GM12873 (cell line): ENCODE data around the gene SLC26A5.

Source experiments
- CTCF ChIP-seq: IDR thresholded peaks from 2 replicates; pipeline ENCODE4 v1.5.1; 2012; ENCODE audit warnings: low read depth, mild to moderate bottlenecking, moderate library complexity, low read length, control low read depth; ENCODE audit not compliant: insufficient read depth; ENCODE audit errors: missing control alignments

The SLC26A5 gene

DNA sequence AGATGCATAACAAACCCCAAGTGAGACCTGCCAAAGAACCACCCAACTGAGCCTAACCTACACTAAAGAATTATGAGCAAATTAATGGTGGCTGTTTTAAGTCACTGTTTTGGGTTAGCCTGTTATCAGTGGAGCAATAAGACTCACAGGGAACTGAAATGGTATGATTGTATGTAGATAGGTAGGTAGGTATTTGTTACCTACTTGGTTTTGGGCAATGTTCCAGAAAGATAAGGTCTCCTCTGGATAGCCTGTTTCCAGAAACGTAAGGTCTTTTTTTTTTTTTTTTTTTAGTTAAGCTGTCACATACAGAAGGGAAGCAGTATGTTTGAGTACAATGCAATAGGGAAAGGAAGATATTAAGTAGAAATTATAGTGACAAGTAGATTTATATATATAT, 50.9 kb downstream of the SLC26A5 start:
- TF ChIP-seq CTCF: no peak

DNA sequence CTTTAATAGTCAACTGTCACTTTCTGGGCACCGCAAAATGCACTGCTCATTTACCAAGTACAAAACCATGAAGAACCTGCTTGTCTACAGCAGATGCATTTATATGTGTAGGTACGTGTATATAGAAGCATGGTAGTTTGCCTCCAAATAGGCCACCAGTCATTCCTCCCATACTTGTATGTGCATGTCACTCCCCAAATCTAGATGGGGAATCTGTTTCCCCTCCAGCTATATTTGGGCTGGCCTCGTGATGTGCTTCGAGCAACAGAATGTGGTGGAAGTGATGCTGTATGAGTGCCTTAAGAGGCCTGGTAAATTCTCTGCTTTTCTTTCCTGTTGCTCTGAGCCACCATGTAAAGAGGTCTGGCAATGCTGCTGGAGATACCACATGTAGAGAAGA, 51.4 kb downstream of the SLC26A5 start:
- no peak for TF ChIP-seq CTCF

GRCh38 chr7:103391976-103392375, 54.0 kb downstream of the SLC26A5 start:
- no peak for TF ChIP-seq CTCF

- no peak for TF ChIP-seq CTCF
Observed at GRCh38 chr7:103391150-103391549, 54.9 kb downstream of the SLC26A5 start.

DNA sequence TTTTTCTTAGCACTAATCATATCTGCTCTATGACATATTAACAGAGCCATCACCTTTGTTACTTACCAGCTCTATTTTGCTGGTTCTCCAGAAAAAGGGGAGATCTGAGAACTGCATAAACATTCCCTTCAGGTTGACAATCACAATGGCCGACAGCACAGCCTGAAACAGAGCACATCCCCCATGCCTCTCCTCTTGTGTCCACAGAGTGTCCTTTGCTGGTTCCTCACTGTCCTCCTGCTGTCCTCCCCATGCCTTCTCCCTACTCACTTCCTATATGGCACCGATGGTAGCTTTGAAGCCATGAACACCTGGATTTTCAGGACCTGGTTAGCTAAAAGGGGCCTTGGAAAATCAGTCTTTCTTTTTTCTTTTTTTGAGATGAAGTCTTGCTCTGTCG, 56.7 kb downstream of the SLC26A5 start:
- no peak for TF ChIP-seq CTCF

GRCh38 chr7:103388469-103389140, 57.4 kb downstream of the SLC26A5 start:
- TF ChIP-seq CTCF: no peak

- no peak for TF ChIP-seq CTCF
Observed at GRCh38 chr7:103387242-103387641, 58.8 kb downstream of the SLC26A5 start.

DNA sequence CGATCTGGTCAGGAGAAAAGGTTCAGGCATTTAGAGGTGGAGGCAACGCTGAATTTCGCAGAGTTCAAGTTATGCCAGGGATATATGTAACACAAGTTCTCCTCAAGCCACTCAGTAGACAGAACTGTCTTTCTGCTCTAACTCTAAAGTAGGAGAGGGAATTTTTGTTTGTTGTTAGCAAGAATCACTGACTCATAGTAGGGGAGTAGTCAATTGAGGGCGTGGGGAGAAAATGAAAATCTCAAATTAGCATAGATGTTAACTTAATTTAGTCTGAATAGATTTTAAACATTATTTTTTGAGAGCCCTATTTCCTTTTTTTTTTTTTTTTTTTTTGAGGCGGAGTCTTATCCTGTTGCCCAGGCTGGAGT, 64.0 kb downstream of the SLC26A5 start:
- TF ChIP-seq CTCF: no peak
